Spleen (tissue), 11 donors: ENCODE measurements around the gene LSAMP. TPM values are rescaled to one million over a fixed set of nuclear protein-coding genes. Genes with fewer than 3 reads are reported as not detected.

ENCODE experiments used
- DNase-seq: peaks from one replicate; pipeline ENCODE4 v3.0.0-alpha.2; 2020
- H3K27ac ChIP-seq, 8 donors: fragments of 200-600 bp; sonication (generic) in 7 of 8; 1 replicate in 4 of 8; 2 replicates in 4 of 8; pipeline versions ENCODE4 v1.5.0 to v1.8.0; 2016 to 2021; ENCODE audit warnings: inconsistent platforms in 4 of 8, mild to moderate bottlenecking in 4 of 8, moderate library complexity in 1 of 8
- H3K27me3 ChIP-seq, 7 donors: fragments of 200-600 bp; sonication (generic) in 6 of 7; replicated peaks in 1 of 7; 1 replicate in 4 of 7; 2 replicates in 3 of 7; pipeline versions ENCODE4 v1.5.0 to v1.8.0; 2016 to 2021; ENCODE audit warnings: inconsistent platforms in 3 of 7, mild to moderate bottlenecking in 1 of 7
- H3K36me3 ChIP-seq, 6 donors: fragments of 200-600 bp; sonication (generic) in 5 of 6; 1 replicate in 4 of 6; 2 replicates in 2 of 6; pipeline versions ENCODE4 v1.5.0 to v1.8.0; 2016 to 2021; ENCODE audit warnings: inconsistent platforms in 2 of 6
- H3K4me1 ChIP-seq, 6 donors: fragments of 200-600 bp; sonication (generic) in 5 of 6; 1 replicate in 3 of 6; 2 replicates in 3 of 6; pipeline versions ENCODE4 v1.5.0 to v1.8.0; 2016 to 2021; ENCODE audit warnings: inconsistent platforms in 3 of 6
- H3K4me3 ChIP-seq, 8 donors: fragments of 200-600 bp; sonication (generic) in 7 of 8; 1 replicate in 4 of 8; 2 replicates in 4 of 8; pipeline versions ENCODE4 v1.5.0 to v1.8.0; 2016 to 2021; ENCODE audit warnings: inconsistent platforms in 4 of 8, mild to moderate bottlenecking in 4 of 8, moderate library complexity in 2 of 8
- H3K9me3 ChIP-seq, 8 donors: fragments of 200-600 bp; sonication (generic) in 7 of 8; 1 replicate in 4 of 8; 2 replicates in 4 of 8; pipeline versions ENCODE4 v1.5.0 to v1.8.0; 2016 to 2021; ENCODE audit warnings: inconsistent platforms in 4 of 8
- CTCF ChIP-seq, 11 experiments: fragments of 200-600 bp in 7 of 11; fragments of 450-650 bp in 4 of 11; sonication (generic) in 4 of 11; IDR thresholded peaks in 8 of 11; conservative IDR thresholded peaks in 3 of 11; 1 replicate in 7 of 11; 2 replicates in 4 of 11; pipeline versions ENCODE4 v1.4.0 to v1.8.0; 2016 to 2021; ENCODE audit warnings: antibody characterized with exemption in 11 of 11, inconsistent platforms in 4 of 11, mild to moderate bottlenecking in 1 of 11
- POLR2A ChIP-seq, 3 donors: fragments of 450-650 bp; IDR thresholded peaks; one replicate each; pipeline ENCODE4 v1.5.1; 2017; ENCODE audit warnings: antibody characterized with exemption in 3 of 3, mild to moderate bottlenecking in 1 of 3
- POLR2AphosphoS5 ChIP-seq, 3 donors: sonication (generic); formaldehyde crosslinking; IDR thresholded peaks; one replicate each; pipeline ENCODE4 v1.5.1; 2017; ENCODE audit warnings: antibody characterized with exemption in 3 of 3
- WGBS, 5 donors: extraction: QIAGEN DNeasy Blood & Tissue Kit in 3 of 5; methylation state at CpG; one replicate each; pipeline versions ENCODE4 v1.1.5 to v1.1.7; 2013 to 2018; 5-methylcytosine and 5-hydroxymethylcytosine counted together
- intact Hi-C: fragments of 100-400 bp; cut with DNase I; formaldehyde crosslinking; loops from one replicate; pipeline ENCODE4 v1.15.0; 2023; ENCODE audit warnings: low total_unique reads
- polyA plus RNA-seq, 3 donors: library from polyadenylated mRNA; stranded (reverse); fragments of 200-250 nt; gene quantifications; one replicate each; pipeline ENCODE4 v1.2.1, GENCODE V29; 2013
- total RNA-seq, 7 donors: library from RNA; depleted of rRNA in 3 of 7; stranded (reverse); fragments of >200 nt in 3 of 7; fragmentation: NEBNext Ultra II Directional in 4 of 7; extraction: Animal tissue kit (Norgen Biotek cat#: 25700) in 4 of 7; gene quantifications; one replicate each; pipeline versions ENCODE4 v1.1.0 to v1.2.1, GENCODE V29; 2016 to 2021
- donor health status: healthy with polysubstance abuse.
- donor health status: DM: no; HTN: no; CAD: no; lungs with moderate emphysema.
- donor health status: DM: no; HTN: no; CAD: no.
- donor health status: Bipolar disorder and iron deficiency.
- donor health status: healthy.
- donor health status: DM: no; HTN: no; CAD: no.
- donor health status: DM: yes; HTN: yes; CAD: no.

Gene LSAMP
- total and polyA plus RNA-seq, 10 donors: 0.45 to 6.8 (median 1.3) TPM

DNA sequence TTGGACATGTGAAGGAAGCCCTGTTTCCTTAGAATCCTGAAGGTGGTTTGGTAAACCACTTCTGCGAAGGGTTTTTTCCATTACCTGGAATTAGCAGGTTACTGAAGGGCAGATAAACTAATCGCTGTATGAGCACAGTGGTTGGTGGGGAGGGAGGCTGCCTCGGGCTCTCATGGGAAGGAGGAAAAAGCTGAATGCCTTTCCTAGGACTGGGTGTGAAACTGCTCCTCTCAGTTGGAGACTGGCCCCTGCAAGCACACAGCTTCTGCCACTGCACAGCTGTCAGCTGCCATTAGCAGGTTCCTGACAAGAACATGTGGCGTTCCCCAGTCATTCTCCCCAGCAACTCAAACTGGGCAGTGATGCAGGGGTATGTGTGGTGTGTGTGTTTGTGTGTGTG is 445.7 kb downstream of the LSAMP start:
- no peak for DNase-seq
- no peaks in the 10 kb centered on the region for H3K4me1 ChIP-seq
- H3K9me3 ChIP-seq: no peaks in the 10 kb centered on the region
- TF ChIP-seq CTCF (IDR thresholded peaks at IDR 0.05 in 8 of 11, conservative IDR thresholded peaks at IDR 0.05 in 3 of 11) (no peak), POLR2A (IDR thresholded peaks at IDR 0.05) (no peak), POLR2AphosphoS5 (IDR thresholded peaks at IDR 0.05) (no peak)
- 31 to 60% (median 54%) methylated on average over 4 of the region's 4 CpGs for WGBS, 5 donors
- H3K27ac ChIP-seq: no peak overlapping the region
- H3K36me3 ChIP-seq: no peaks in the 10 kb centered on the region
- intact Hi-C loops: no loop called here
- no peaks in the 10 kb centered on the region for H3K27me3 ChIP-seq
- H3K4me3 ChIP-seq: no peak overlapping the region

- DNase-seq: no peak
- intact Hi-C loops: no loop called here
- H3K4me1 ChIP-seq: no peaks in the 10 kb centered on the region
- H3K36me3 ChIP-seq: no peaks in the 10 kb centered on the region
- TF ChIP-seq POLR2AphosphoS5 (IDR thresholded peaks at IDR 0.05) (no peak), CTCF (IDR thresholded peaks at IDR 0.05 in 8 of 11, conservative IDR thresholded peaks at IDR 0.05 in 3 of 11) (no peak), POLR2A (IDR thresholded peaks at IDR 0.05) (no peak)
- H3K27ac ChIP-seq: no peak overlapping the region
- no peaks in the 10 kb centered on the region for H3K9me3 ChIP-seq
- H3K4me3 ChIP-seq: no peak overlapping the region
- 69 to 75% (median 72%) methylated on average over 5 of the region's 5 CpGs for WGBS, 5 donors
- no peaks in the 10 kb centered on the region for H3K27me3 ChIP-seq
Measured at GRCh38 chr3:115999001-115999585, 446.2 kb downstream of the LSAMP start.

GRCh38 chr3:115996420-115997108 is 448.7 kb downstream of the LSAMP start:
- no peak for DNase-seq
- Histone ChIP-seq H3K27me3 (no peaks in the 10 kb centered on the region), H3K4me1 (no peaks in the 10 kb centered on the region), H3K9me3 (no peaks in the 10 kb centered on the region), H3K36me3 (no peaks in the 10 kb centered on the region), H3K27ac (no peak overlapping the region), H3K4me3 (no peak overlapping the region)
- TF ChIP-seq POLR2AphosphoS5 (IDR thresholded peaks at IDR 0.05) (no peak), CTCF (IDR thresholded peaks at IDR 0.05 in 8 of 11, conservative IDR thresholded peaks at IDR 0.05 in 3 of 11) (no peak), POLR2A (IDR thresholded peaks at IDR 0.05) (no peak)
- intact Hi-C loops: no loop called here
- WGBS, 5 donors: 60 to 86% (median 73%) methylated on average over 3 of the region's 3 CpGs

DNA sequence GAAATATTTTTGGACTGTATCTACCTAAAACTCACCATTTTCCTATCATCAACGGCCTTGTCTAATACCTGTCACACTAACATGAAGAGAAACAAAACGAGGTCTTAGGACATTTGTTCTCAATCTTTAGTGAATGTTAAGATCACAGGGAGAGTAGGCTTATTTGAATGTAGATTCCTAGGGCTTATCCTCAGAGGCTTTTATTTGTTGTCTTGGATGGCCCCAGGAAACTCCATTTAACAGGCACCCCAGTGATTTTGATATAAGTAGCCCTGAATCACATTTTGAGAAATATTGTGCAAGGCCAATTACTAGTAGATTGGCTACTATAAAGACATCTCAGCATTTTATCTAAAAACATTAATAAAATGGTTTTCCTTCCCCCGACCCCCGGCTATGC is 454.6 kb downstream of the LSAMP start:
- no peaks in the 10 kb centered on the region for H3K9me3 ChIP-seq
- H3K4me3 ChIP-seq: no peak overlapping the region
- H3K27me3 ChIP-seq: peaks cover 0 to 8% (median 0%) of the 10 kb centered on the region in 7 donors
- no peaks in the 10 kb centered on the region for H3K36me3 ChIP-seq
- H3K4me1 ChIP-seq: no peaks in the 10 kb centered on the region
- intact Hi-C loops: no loop called here
- H3K27ac ChIP-seq: no peak overlapping the region
- 62 to 73% (median 70%) methylated on average over 4 of the region's 4 CpGs for WGBS, 5 donors
- no peak for DNase-seq
- no peak for TF ChIP-seq CTCF (IDR thresholded peaks at IDR 0.05 in 8 of 11, conservative IDR thresholded peaks at IDR 0.05 in 3 of 11)
- TF ChIP-seq POLR2AphosphoS5 (IDR thresholded peaks at IDR 0.05): no peak
- TF ChIP-seq POLR2A (IDR thresholded peaks at IDR 0.05): no peak
